Hepatocyte (in vitro differentiated cells): ENCODE measurements around the gene CRHR2.

Experiments
- EZH2 ChIP-seq: fragments of 200-600 bp; sonication (generic); IDR thresholded peaks from 2 replicates; pipeline ENCODE4 v1.6.1; 2016; ENCODE audit warnings: antibody characterized with exemption, mild to moderate bottlenecking, borderline replicate concordance
- TF ChIP-seq, protein P1 (sequence below): fragments of 200-600 bp; sonication (generic); IDR thresholded peaks from 2 replicates; pipeline ENCODE4 v1.5.1; 2016; ENCODE audit warnings: antibody characterized with exemption, mild to moderate bottlenecking; ENCODE audit not compliant: poor library complexity

DNA sequence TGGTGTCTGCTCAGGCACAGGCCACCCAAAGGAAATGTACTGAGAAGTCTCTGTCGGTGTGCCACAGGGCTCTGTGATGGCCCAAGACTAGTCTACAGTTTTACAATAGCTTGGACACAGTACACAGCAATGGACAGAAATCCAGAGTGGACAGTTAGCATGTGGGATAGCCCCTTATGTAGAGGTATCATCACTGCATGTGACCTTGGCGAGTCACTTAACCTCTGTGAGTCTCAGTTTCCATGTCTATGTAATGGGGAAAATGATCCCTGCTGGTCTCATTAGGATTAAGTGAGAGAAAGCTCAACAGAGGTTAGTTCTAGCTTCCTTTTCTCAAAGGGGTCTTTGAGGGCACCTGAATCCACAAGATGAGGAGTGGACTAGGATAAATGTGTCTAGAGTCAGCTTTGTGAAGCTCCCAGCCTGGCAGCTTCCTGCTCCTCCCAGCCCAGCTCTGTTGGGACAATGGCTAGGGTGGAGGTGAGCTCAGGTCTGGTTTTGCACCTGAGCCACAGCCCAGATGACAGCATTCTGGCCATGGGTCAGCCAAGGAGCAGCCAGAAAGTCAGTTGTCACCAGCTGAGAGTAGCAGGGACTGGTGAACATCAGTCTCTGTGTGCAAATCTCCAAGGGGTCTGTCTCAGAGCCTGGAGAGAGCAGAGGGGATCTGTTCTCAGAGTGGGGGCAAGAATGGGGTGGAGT, 17.9 kb downstream of the CRHR2 start:
- TF ChIP-seq EZH2, result no peak
- TF ChIP-seq, protein P1, sequence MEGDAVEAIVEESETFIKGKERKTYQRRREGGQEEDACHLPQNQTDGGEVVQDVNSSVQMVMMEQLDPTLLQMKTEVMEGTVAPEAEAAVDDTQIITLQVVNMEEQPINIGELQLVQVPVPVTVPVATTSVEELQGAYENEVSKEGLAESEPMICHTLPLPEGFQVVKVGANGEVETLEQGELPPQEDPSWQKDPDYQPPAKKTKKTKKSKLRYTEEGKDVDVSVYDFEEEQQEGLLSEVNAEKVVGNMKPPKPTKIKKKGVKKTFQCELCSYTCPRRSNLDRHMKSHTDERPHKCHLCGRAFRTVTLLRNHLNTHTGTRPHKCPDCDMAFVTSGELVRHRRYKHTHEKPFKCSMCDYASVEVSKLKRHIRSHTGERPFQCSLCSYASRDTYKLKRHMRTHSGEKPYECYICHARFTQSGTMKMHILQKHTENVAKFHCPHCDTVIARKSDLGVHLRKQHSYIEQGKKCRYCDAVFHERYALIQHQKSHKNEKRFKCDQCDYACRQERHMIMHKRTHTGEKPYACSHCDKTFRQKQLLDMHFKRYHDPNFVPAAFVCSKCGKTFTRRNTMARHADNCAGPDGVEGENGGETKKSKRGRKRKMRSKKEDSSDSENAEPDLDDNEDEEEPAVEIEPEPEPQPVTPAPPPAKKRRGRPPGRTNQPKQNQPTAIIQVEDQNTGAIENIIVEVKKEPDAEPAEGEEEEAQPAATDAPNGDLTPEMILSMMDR, result no peak
